HepG2 (cell line): ENCODE measurements around the gene PRKCD. TPM values are rescaled to one million over a fixed set of nuclear protein-coding genes. Genes with fewer than 3 reads are reported as not detected.

Experiments used
- ATF7 ChIP-seq, 2 experiments: fragments of 450-650 bp in 1 of 2; sonication (generic) in 1 of 2; formaldehyde crosslinking in 1 of 2; IDR thresholded peaks; 2 replicates each; pipeline versions ENCODE4 v1.4.0 to v1.6.1; 2016 to 2020; ENCODE audit warnings: antibody characterized with exemption in 1 of 2, mild to moderate bottlenecking in 1 of 2, missing genetic modification reagents in 1 of 2
- DR1 ChIP-seq: sonication (generic); formaldehyde crosslinking; IDR thresholded peaks from 2 replicates; pipeline ENCODE4 v1.8.0; 2021; ENCODE audit warnings: mild to moderate bottlenecking, missing genetic modification reagents, inconsistent platforms
- FOXJ3 ChIP-seq: sonication (generic); formaldehyde crosslinking; IDR thresholded peaks from 2 replicates; pipeline ENCODE4 v1.4.0; 2020; ENCODE audit warnings: missing genetic modification reagents, mild to moderate bottlenecking, borderline replicate concordance
- GMEB2 ChIP-seq: IDR thresholded peaks from 2 replicates; pipeline ENCODE4 v1.6.1; 2016; ENCODE audit warnings: missing biosample characterization, missing genetic modification reagents, low read depth
- HNRNPLL ChIP-seq: fragments of 200-400 bp; formaldehyde crosslinking; IDR thresholded peaks from 2 replicates; pipeline ENCODE4 v1.6.1; 2017; ENCODE audit warnings: mild to moderate bottlenecking, low read depth, low read length; ENCODE audit not compliant: poor library complexity, severe bottlenecking
- PLSCR1 ChIP-seq: sonication (generic); formaldehyde crosslinking; IDR thresholded peaks from 2 replicates; pipeline ENCODE4 v1.5.0; 2020; ENCODE audit warnings: missing genetic modification reagents, mild to moderate bottlenecking, borderline replicate concordance
- POLR2AphosphoS5 ChIP-seq: IDR thresholded peaks from 2 replicates; pipeline ENCODE4 v1.6.1; 2012; ENCODE audit warnings: low read depth, low read length
- REXO4 ChIP-seq: sonication (generic); formaldehyde crosslinking; IDR thresholded peaks from 2 replicates; pipeline ENCODE4 v1.8.0; 2022; ENCODE audit warnings: missing genetic modification reagents, mild to moderate bottlenecking, borderline replicate concordance
- XRCC5 ChIP-seq: fragments of 200-400 bp; formaldehyde crosslinking; optimal IDR thresholded peaks from 2 replicates; pipeline ENCODE3; 2017; ENCODE audit warnings: mild to moderate bottlenecking, low read length
- ZNF10 ChIP-seq: sonication (generic); formaldehyde crosslinking; IDR thresholded peaks from 2 replicates; pipeline ENCODE4 v1.4.0; 2020; ENCODE audit warnings: mild to moderate bottlenecking, low read depth, missing genetic modification reagents, borderline replicate concordance
- ZNF768 ChIP-seq: sonication (generic); formaldehyde crosslinking; IDR thresholded peaks from 2 replicates; pipeline ENCODE4 v1.4.0; 2020; ENCODE audit warnings: missing genetic modification reagents
- polyA plus RNA-seq, 8 experiments: library from polyadenylated mRNA; depleted of rRNA in 3 of 8; stranded (reverse) in 7 of 8; unstranded in 1 of 8; fragments of >200 nt; fragmentation: Illumina TruSeq in 4 of 8; extraction: Trizol in 4 of 8; gene quantifications; 2 replicates each; pipeline versions ENCODE4 v1.2.1 to v1.2.3, GENCODE V29; 2011 to 2016; ENCODE audit warnings: low read depth in 4 of 8, missing spikeins in 1 of 8, mixed read lengths in 1 of 8; ENCODE audit not compliant: insufficient read depth in 1 of 8
- total RNA-seq, 5 experiments: library from RNA; depleted of rRNA; stranded (reverse); fragments of >200 nt; fragmentation: Illumina TruSeq; extraction: Trizol; gene quantifications; 2 replicates each; pipeline ENCODE4 v1.2.3, GENCODE V29; 2016; ENCODE audit warnings: low read depth in 1 of 5
- TF ChIP-seq, protein P1 (sequence below), 2 experiments: sonication (generic) in 1 of 2; formaldehyde crosslinking in 1 of 2; IDR thresholded peaks; 2 replicates each; pipeline versions ENCODE4 v1.6.1 to v1.9.0; 2014 to 2022; ENCODE audit warnings: antibody characterized with exemption in 1 of 2, borderline replicate concordance in 1 of 2, inconsistent platforms in 1 of 2, low read depth in 1 of 2, missing genetic modification reagents in 1 of 2
- TF ChIP-seq, protein P2 (sequence below): sonication (generic); formaldehyde crosslinking; IDR thresholded peaks from 2 replicates; pipeline ENCODE4 v1.4.0; 2020; ENCODE audit warnings: missing genetic modification reagents
- TF ChIP-seq, protein P3 (sequence below): sonication (generic); formaldehyde crosslinking; IDR thresholded peaks from 2 replicates; pipeline ENCODE4 v1.8.0; 2022; ENCODE audit warnings: mild to moderate bottlenecking, missing genetic modification reagents, borderline replicate concordance
- TF ChIP-seq, protein P4 (sequence below): sonication (generic); formaldehyde crosslinking; IDR thresholded peaks from 2 replicates; pipeline ENCODE4 v1.5.1; 2020; ENCODE audit warnings: missing genetic modification reagents, mild to moderate bottlenecking, borderline replicate concordance

PRKCD gene
- total and polyA plus RNA-seq, 2 of the 13 experiments (the other 11 are each of a cell fraction or from before 2014, with no cell fraction given): 1.6 to 40.7 TPM

DNA sequence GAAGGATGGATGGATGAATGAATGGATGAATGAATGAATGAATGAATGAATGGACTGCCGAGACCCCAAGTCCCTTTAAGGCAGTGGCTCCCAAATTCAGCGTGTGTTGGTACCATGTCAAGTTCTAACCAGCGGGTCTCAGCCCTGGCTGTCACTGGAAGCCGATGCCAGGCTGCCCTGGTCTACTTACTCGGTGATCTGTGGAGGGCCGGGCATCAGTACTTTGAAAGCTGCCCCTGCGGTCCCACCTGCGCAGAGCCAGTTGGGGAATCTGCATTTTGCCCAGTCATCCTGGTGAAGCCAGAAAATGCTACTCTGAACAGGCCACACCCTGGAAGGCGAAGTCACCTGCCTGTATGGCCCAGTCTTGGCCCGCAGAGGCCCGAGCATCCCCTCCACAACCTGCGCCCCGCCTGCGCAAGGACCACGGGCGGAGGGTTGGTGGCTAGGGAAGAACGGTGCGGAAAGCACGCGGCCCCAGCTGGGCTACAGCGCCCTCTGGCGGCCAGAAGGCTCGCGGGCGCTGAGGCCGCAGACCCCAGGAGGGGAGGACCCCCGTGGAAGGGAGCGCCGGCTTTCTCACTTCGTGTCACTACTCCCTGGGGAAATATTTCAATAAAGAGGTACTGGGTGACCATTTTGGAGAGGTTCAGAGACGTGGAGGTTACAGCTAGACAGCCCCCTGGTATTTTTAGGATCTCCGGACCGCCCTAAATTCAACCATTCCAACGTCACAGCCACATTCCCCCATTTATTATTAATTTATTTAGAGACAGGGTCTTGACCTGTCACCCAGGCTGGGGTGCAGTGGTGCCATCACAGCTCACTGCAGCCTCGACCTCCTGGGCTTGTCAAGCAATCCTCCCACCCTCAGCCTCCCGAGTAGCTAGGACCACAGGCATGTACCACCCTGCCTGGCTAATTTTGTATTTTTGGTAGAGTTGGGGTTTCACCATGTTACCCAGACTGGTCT lies 34.9 kb downstream of the PRKCD start (continued):
- TF ChIP-seq, protein P1, sequence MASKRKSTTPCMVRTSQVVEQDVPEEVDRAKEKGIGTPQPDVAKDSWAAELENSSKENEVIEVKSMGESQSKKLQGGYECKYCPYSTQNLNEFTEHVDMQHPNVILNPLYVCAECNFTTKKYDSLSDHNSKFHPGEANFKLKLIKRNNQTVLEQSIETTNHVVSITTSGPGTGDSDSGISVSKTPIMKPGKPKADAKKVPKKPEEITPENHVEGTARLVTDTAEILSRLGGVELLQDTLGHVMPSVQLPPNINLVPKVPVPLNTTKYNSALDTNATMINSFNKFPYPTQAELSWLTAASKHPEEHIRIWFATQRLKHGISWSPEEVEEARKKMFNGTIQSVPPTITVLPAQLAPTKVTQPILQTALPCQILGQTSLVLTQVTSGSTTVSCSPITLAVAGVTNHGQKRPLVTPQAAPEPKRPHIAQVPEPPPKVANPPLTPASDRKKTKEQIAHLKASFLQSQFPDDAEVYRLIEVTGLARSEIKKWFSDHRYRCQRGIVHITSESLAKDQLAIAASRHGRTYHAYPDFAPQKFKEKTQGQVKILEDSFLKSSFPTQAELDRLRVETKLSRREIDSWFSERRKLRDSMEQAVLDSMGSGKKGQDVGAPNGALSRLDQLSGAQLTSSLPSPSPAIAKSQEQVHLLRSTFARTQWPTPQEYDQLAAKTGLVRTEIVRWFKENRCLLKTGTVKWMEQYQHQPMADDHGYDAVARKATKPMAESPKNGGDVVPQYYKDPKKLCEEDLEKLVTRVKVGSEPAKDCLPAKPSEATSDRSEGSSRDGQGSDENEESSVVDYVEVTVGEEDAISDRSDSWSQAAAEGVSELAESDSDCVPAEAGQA (IDR thresholded peaks at IDR 0.05; ENCODE audit: low read depth): no peak
- TF ChIP-seq, protein P1 (CRISPR knock-in tag; IDR thresholded peaks at IDR 0.05; ENCODE audit: borderline replicate concordance): no peak
- TF ChIP-seq, protein P2, sequence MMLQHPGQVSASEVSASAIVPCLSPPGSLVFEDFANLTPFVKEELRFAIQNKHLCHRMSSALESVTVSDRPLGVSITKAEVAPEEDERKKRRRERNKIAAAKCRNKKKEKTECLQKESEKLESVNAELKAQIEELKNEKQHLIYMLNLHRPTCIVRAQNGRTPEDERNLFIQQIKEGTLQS (CRISPR knock-in tag): no peak
- TF ChIP-seq ZNF768 (CRISPR knock-in tag): no peak
- TF ChIP-seq ZNF10 (CRISPR knock-in tag): no peak
- TF ChIP-seq POLR2AphosphoS5: no peak
- TF ChIP-seq DR1: no peak
- TF ChIP-seq HNRNPLL: peak; percentile 96
- no peak for TF ChIP-seq ATF7 (IDR thresholded peaks at IDR 0.05)
- TF ChIP-seq ATF7 (CRISPR knock-in tag; IDR thresholded peaks at IDR 0.05): no peak
- peak; percentile 84 for TF ChIP-seq XRCC5
- no peak for TF ChIP-seq FOXJ3 (CRISPR knock-in tag)
- TF ChIP-seq REXO4 (CRISPR knock-in tag): no peak
- TF ChIP-seq PLSCR1 (CRISPR knock-in tag): no peak
- TF ChIP-seq GMEB2: no peak
- TF ChIP-seq, protein P3, sequence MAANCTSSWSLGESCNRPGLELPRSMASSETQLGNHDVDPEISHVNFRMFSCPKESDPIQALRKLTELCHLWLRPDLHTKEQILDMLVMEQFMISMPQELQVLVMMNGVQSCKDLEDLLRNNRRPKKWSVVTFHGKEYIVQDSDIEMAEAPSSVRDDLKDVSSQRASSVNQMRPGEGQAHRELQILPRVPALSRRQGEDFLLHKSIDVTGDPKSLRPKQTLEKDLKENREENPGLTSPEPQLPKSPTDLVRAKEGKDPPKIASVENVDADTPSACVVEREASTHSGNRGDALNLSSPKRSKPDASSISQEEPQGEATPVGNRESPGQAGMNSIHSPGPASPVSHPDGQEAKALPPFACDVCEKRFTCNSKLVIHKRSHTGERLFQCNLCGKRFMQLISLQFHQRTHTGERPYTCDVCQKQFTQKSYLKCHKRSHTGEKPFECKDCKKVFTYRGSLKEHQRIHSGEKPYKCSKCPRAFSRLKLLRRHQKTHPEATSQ: no peak
- TF ChIP-seq, protein P4, sequence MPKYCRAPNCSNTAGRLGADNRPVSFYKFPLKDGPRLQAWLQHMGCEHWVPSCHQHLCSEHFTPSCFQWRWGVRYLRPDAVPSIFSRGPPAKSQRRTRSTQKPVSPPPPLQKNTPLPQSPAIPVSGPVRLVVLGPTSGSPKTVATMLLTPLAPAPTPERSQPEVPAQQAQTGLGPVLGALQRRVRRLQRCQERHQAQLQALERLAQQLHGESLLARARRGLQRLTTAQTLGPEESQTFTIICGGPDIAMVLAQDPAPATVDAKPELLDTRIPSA (CRISPR knock-in tag): no peak
